PFSK-1 (cell line): Measurements from ENCODE around the gene MEIS3.

Experiments
- FOXP2 ChIP-seq: optimal IDR thresholded peaks from 2 replicates; pipeline ENCODE3; 2011; ENCODE audit warnings: borderline replicate concordance, control low read depth, inconsistent platforms; ENCODE audit not compliant: insufficient read depth; ENCODE audit errors: extremely low read length, extremely low read depth
- POLR2AphosphoS5 ChIP-seq: IDR thresholded peaks from 2 replicates; pipeline ENCODE4 v1.6.1; 2012; ENCODE audit warnings: low read depth, mild to moderate bottlenecking, control low read depth, low read length, moderate library complexity
- REST ChIP-seq, 2 experiments: IDR thresholded peaks; 2 replicates each; pipeline versions ENCODE4 v1.6.1 to v1.8.0; 2011 to 2012; ENCODE audit warnings: low read depth in 2 of 2, low read length in 2 of 2, control low read depth in 1 of 2, inconsistent platforms in 1 of 2, mild to moderate bottlenecking in 1 of 2, moderate library complexity in 1 of 2; ENCODE audit not compliant: insufficient read depth in 1 of 2
- SIN3A ChIP-seq: IDR thresholded peaks from 2 replicates; pipeline ENCODE4 v1.6.1; 2012; ENCODE audit warnings: mild to moderate bottlenecking, low read length, moderate library complexity, borderline replicate concordance; ENCODE audit not compliant: insufficient read depth
- TAF1 ChIP-seq: IDR thresholded peaks from 2 replicates; pipeline ENCODE4 v1.6.1; 2012; ENCODE audit warnings: low read length, control low read depth, borderline replicate concordance; ENCODE audit not compliant: insufficient read depth

The MEIS3 gene

GRCh38 chr19:47415953-47416642 is 3.2 kb downstream of the MEIS3 start:
- TF ChIP-seq FOXP2 (no peak), POLR2AphosphoS5 (no peak), REST (IDR thresholded peaks at IDR 0.05; ENCODE audit: insufficient read depth in 1 of 2, low read depth in 2 of 2, low read length in 2 of 2) (no peak), SIN3A (no peak), TAF1 (no peak)

GRCh38 chr19:47414469-47414868 is 4.9 kb downstream of the MEIS3 start:
- TF ChIP-seq TAF1: no peak
- no peak for TF ChIP-seq REST (IDR thresholded peaks at IDR 0.05; ENCODE audit: insufficient read depth in 1 of 2, low read depth in 2 of 2, low read length in 2 of 2)
- TF ChIP-seq POLR2AphosphoS5: no peak
- TF ChIP-seq SIN3A: no peak
- no peak for TF ChIP-seq FOXP2

GRCh38 chr19:47413941-47414340 is 5.4 kb downstream of the MEIS3 start:
- TF ChIP-seq POLR2AphosphoS5 (no peak), SIN3A (no peak), REST (IDR thresholded peaks at IDR 0.05; ENCODE audit: insufficient read depth in 1 of 2, low read depth in 2 of 2, low read length in 2 of 2) (no peak), FOXP2 (no peak), TAF1 (no peak)

- TF ChIP-seq REST (IDR thresholded peaks at IDR 0.05; ENCODE audit: insufficient read depth in 1 of 2, low read depth in 2 of 2, low read length in 2 of 2): no peak
- TF ChIP-seq TAF1: no peak
- TF ChIP-seq FOXP2: no peak
- TF ChIP-seq POLR2AphosphoS5: no peak
- no peak for TF ChIP-seq SIN3A
Observed at GRCh38 chr19:47411101-47411500, 8.2 kb downstream of the MEIS3 start.
